GM23248 (cell line): Measurements from ENCODE around the gene CNNM4.

Experiments used
- EZH2 ChIP-seq: fragments of 200-600 bp; sonication (generic); IDR thresholded peaks from 2 replicates; pipeline ENCODE4 v1.6.1; 2018; ENCODE audit warnings: antibody characterized with exemption, mild to moderate bottlenecking; ENCODE audit not compliant: insufficient read depth, poor library complexity, severe bottlenecking
- EZH2phosphoT487 ChIP-seq: fragments of 200-600 bp; sonication (generic); IDR thresholded peaks from 2 replicates; pipeline ENCODE4 v1.6.1; 2018; ENCODE audit warnings: antibody characterized with exemption, moderate library complexity, mild to moderate bottlenecking, low read depth; ENCODE audit not compliant: insufficient read depth

DNA sequence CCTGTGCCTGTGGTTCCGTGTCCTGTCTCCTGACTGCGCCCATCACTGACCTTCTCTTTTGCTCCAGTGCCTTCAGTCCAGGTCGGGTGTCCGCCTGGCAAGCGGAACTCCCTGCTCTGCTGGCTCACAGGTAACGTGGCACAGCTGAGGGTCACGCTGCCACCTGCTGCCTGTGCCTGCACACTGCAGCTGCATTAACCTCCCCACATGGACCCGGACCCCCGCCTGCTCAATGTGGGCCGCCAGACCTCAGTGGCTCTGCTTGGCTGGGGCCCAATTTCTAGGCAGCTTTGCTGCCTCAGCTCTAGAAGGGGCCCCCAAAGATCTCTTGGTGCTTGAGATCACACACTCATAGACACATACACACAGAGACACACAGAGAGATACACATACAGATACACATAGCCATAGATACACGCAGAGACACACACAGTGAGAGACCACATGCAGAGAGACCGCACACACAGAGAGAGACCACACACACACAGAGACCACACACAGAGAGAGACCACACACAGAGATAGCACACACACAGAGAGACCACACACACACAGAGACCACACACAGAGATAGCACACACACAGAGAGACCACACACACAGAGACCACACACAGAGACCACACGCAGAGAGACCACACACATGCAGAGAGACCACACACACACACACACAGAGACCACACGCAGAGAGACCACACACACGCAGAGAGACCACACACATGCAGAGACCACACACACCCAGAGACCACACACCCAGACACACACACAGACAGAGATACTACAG is 40.5 kb downstream of the CNNM4 start:
- no peak for TF ChIP-seq EZH2
- no peak for TF ChIP-seq EZH2phosphoT487
